ENCODE results near the gene HLF.

The HLF gene

DNA sequence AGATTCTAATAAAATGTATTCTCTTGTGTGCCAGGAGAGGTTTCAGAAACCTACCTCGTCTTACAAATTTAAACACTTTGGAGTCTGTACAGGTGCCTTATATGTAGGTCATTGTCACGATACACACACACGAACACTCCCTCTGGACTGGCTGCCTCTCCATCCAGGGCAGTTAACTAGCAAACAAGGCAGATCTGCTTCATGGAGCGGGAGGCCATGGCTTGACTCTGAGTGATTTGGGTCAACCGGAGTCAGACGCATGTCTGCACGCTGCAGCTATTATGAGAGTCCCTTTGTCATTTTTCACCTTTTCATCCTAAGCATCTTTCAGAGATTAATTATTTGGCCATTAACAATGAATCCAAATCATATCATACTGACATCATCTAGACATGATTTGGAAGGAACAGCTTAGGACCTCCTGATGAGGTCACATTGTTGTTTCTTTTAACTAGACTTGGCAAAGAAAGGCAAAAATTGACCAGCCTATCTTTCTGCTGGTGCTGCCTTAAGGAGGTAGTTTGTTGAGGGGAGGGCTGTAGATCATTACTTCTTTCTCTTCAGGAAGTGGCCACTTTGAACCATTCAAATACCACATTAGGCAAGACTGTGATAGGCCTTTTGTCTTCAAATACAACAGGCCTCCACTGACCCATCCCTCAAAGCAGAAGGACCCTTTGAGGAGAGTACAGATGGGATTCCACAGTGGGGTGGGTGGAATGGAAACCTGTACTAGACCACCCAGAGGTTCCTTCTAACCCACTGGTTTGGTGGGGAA, 58.9 kb downstream of the HLF start:
- Histone ChIP-seq H3K79me1 (ENCODE audit: low read depth, low read length) (no peaks in the 10 kb centered on the region), H3K27me3 (ENCODE audit: control insufficient read depth in 3 of 3, insufficient read depth in 3 of 3, low read depth in 1 of 3, low read length in 3 of 3) (peaks cover 0 to 15% (median 0%) of the 10 kb centered on the region in 3 experiments), H3K9ac (ENCODE audit: low read depth, low read length, poor library complexity) (no peak overlapping the region), H3K9me3 (replicated peaks in 1 of 2; ENCODE audit: control insufficient read depth in 2 of 2, insufficient read depth in 1 of 2, low read depth in 1 of 2, low read length in 2 of 2) (peaks cover 0 to 2% of the 10 kb centered on the region in 2 donors), H4K8ac (ENCODE audit: low read depth, low read length) (no peak overlapping the region), H2BK5ac (ENCODE audit: low read length) (no peak overlapping the region), H2AFZ (ENCODE audit: low read length) (no peak overlapping the region), H3K4me3 (ENCODE audit: low read length in 2 of 2) (no peak overlapping the region), H2AK5ac (ENCODE audit: low read depth, low read length) (no peak overlapping the region), H3K4me2 (ENCODE audit: insufficient read depth, low read length, poor library complexity, severe bottlenecking) (no peak overlapping the region), H2BK12ac (ENCODE audit: low read length) (no peak overlapping the region), H3K4ac (ENCODE audit: low read length) (no peak overlapping the region), H2BK15ac (ENCODE audit: low read length) (no peak overlapping the region), H3K18ac (ENCODE audit: low read length) (no peak overlapping the region), H3K4me1 (ENCODE audit: control insufficient read depth in 2 of 2, insufficient read depth in 1 of 2, low read depth in 1 of 2, low read length in 2 of 2) (no peaks in the 10 kb centered on the region), H4K91ac (ENCODE audit: low read depth, low read length, poor library complexity) (no peak overlapping the region), H3K36me3 (replicated peaks in 1 of 2; ENCODE audit: control insufficient read depth in 2 of 2, insufficient read depth in 2 of 2, low read length in 2 of 2) (no peaks in the 10 kb centered on the region), H2BK120ac (ENCODE audit: low read depth, low read length) (no peak overlapping the region), H3K14ac (ENCODE audit: low read length) (no peak overlapping the region), H3K23ac (ENCODE audit: low read depth, low read length, poor library complexity) (no peak overlapping the region), H3K27ac (replicated peaks; ENCODE audit: low read length) (no peak overlapping the region)
- no peak for DNase-seq (ENCODE audit: low spot score)
- WGBS, 2 donors (ENCODE audit: extremely low coverage in 2 of 2, insufficient read length in 2 of 2, insufficient replicate concordance in 1 of 2), result no CpG with 5 or more reads among the region's 7 CpGs

DNA sequence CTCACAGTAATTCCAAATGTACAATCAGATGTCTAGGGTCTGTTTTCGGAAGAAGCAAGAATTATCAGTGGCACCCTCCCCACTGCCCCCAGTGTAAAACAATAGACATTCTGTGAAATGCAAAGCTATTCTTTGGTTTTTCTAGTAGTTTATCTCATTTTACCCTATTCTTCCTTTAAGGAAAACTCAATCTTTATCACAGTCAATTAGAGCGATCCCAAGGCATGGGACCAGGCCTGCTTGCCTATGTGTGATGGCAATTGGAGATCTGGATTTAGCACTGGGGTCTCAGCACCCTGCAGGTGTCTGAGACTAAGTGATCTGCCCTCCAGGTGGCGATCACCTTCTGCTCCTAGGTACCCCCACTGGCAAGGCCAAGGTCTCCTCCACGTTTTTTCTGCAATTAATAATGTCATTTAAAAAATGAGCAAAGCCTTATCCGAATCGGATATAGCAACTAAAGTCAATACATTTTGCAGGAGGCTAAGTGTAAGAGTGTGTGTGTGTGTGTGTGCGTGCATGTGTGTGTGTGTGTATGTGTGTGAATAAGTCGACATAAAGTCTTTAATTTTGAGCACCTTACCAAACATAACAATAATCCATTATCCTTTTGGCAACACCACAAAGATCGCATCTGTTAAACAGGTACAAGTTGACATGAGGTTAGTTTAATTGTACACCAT, 59.7 kb downstream of the HLF start:
- H3K27me3 ChIP-seq (ENCODE audit: control insufficient read depth in 3 of 3, insufficient read depth in 3 of 3, low read depth in 1 of 3, low read length in 3 of 3), result peaks cover 0 to 15% (median 0%) of the 10 kb centered on the region in 3 experiments
- H3K36me3 ChIP-seq (replicated peaks in 1 of 2; ENCODE audit: control insufficient read depth in 2 of 2, insufficient read depth in 2 of 2, low read length in 2 of 2), result no peaks in the 10 kb centered on the region
- H3K4me3 ChIP-seq (ENCODE audit: low read length in 2 of 2), result no peak overlapping the region
- no peak overlapping the region for H2BK12ac ChIP-seq (ENCODE audit: low read length)
- DNase-seq (ENCODE audit: low spot score), result no peak
- H2AFZ ChIP-seq (ENCODE audit: low read length), result no peak overlapping the region
- H2AK5ac ChIP-seq (ENCODE audit: low read depth, low read length), result no peak overlapping the region
- H3K4ac ChIP-seq (ENCODE audit: low read length), result no peak overlapping the region
- H3K14ac ChIP-seq (ENCODE audit: low read length), result no peak overlapping the region
- no peaks in the 10 kb centered on the region for H3K79me1 ChIP-seq (ENCODE audit: low read depth, low read length)
- H3K9me3 ChIP-seq (replicated peaks in 1 of 2; ENCODE audit: control insufficient read depth in 2 of 2, insufficient read depth in 1 of 2, low read depth in 1 of 2, low read length in 2 of 2), result peaks cover 0 to 2% of the 10 kb centered on the region in 2 donors
- H2BK15ac ChIP-seq (ENCODE audit: low read length), result no peak overlapping the region
- no peak overlapping the region for H4K8ac ChIP-seq (ENCODE audit: low read depth, low read length)
- H4K91ac ChIP-seq (ENCODE audit: low read depth, low read length, poor library complexity), result no peak overlapping the region
- no peak overlapping the region for H3K4me2 ChIP-seq (ENCODE audit: insufficient read depth, low read length, poor library complexity, severe bottlenecking)
- no CpG with 5 or more reads among the region's 9 CpGs for WGBS, 2 donors (ENCODE audit: extremely low coverage in 2 of 2, insufficient read length in 2 of 2, insufficient replicate concordance in 1 of 2)
- H3K27ac ChIP-seq (replicated peaks; ENCODE audit: low read length), result no peak overlapping the region
- H3K9ac ChIP-seq (ENCODE audit: low read depth, low read length, poor library complexity), result no peak overlapping the region
- no peak overlapping the region for H2BK5ac ChIP-seq (ENCODE audit: low read length)
- no peak overlapping the region for H3K18ac ChIP-seq (ENCODE audit: low read length)
- H2BK120ac ChIP-seq (ENCODE audit: low read depth, low read length), result no peak overlapping the region
- no peak overlapping the region for H3K23ac ChIP-seq (ENCODE audit: low read depth, low read length, poor library complexity)
- H3K4me1 ChIP-seq (ENCODE audit: control insufficient read depth in 2 of 2, insufficient read depth in 1 of 2, low read depth in 1 of 2, low read length in 2 of 2), result no peaks in the 10 kb centered on the region

DNA sequence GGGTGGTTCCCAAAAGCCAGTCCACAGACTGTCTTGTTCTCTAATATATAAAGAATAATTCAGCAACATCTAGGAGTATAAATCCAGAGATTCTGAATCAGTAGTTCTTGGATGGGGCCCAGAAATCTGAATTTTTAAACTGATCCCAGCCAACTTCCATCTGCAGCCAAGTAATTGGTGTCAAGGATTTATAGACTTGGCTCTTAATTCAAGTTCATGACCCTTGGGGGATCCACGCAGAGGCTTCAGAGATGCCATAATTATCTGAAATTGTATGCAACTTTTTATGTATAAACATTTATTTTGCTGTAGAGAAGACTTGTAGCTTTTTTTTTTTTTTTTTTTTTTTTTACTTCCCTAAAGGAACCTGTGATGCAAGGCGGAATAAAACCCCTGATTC, 60.6 kb downstream of the HLF start:
- Histone ChIP-seq H3K4me2 (ENCODE audit: insufficient read depth, low read length, poor library complexity, severe bottlenecking) (no peak overlapping the region), H3K36me3 (replicated peaks in 1 of 2; ENCODE audit: control insufficient read depth in 2 of 2, insufficient read depth in 2 of 2, low read length in 2 of 2) (no peaks in the 10 kb centered on the region), H4K91ac (ENCODE audit: low read depth, low read length, poor library complexity) (no peak overlapping the region), H2AFZ (ENCODE audit: low read length) (no peak overlapping the region), H3K4me1 (ENCODE audit: control insufficient read depth in 2 of 2, insufficient read depth in 1 of 2, low read depth in 1 of 2, low read length in 2 of 2) (no peaks in the 10 kb centered on the region), H2BK120ac (ENCODE audit: low read depth, low read length) (no peak overlapping the region), H3K4ac (ENCODE audit: low read length) (no peak overlapping the region), H2BK12ac (ENCODE audit: low read length) (no peak overlapping the region), H3K23ac (ENCODE audit: low read depth, low read length, poor library complexity) (no peak overlapping the region), H2AK5ac (ENCODE audit: low read depth, low read length) (no peak overlapping the region), H3K27me3 (ENCODE audit: control insufficient read depth in 3 of 3, insufficient read depth in 3 of 3, low read depth in 1 of 3, low read length in 3 of 3) (peaks cover 0 to 15% (median 0%) of the 10 kb centered on the region in 3 experiments), H3K9me3 (replicated peaks in 1 of 2; ENCODE audit: control insufficient read depth in 2 of 2, insufficient read depth in 1 of 2, low read depth in 1 of 2, low read length in 2 of 2) (peaks cover 0 to 2% of the 10 kb centered on the region in 2 donors), H3K18ac (ENCODE audit: low read length) (no peak overlapping the region), H4K8ac (ENCODE audit: low read depth, low read length) (no peak overlapping the region), H3K14ac (ENCODE audit: low read length) (no peak overlapping the region), H3K79me1 (ENCODE audit: low read depth, low read length) (no peaks in the 10 kb centered on the region), H3K4me3 (ENCODE audit: low read length in 2 of 2) (no peak overlapping the region), H3K27ac (replicated peaks; ENCODE audit: low read length) (no peak overlapping the region), H3K9ac (ENCODE audit: low read depth, low read length, poor library complexity) (no peak overlapping the region), H2BK5ac (ENCODE audit: low read length) (no peak overlapping the region), H2BK15ac (ENCODE audit: low read length) (no peak overlapping the region)
- WGBS, 2 donors (ENCODE audit: extremely low coverage in 2 of 2, insufficient read length in 2 of 2, insufficient replicate concordance in 1 of 2), result no CpG with 5 or more reads among the region's 2 CpGs
- DNase-seq (ENCODE audit: low spot score), result no peak

DNA sequence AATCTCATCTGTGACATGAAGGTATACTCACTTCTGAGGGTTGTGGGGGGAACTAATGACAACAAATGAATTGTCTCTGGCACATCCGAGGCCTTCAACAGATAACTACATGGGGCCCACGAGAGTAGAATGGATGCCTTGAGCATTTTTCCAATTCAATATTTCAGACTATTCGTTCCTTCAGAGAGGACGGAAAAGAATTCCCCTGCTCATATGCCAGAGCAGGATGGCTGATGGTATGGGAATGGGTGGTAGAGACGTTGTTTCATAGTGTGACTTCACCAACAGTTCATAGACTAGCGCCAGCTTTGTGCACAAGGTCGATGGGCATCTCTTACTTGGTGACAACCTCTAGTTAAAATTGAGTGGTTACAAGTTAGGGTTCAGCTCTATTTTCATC, 61.3 kb downstream of the HLF start:
- WGBS, 2 donors (ENCODE audit: extremely low coverage in 2 of 2, insufficient read length in 2 of 2, insufficient replicate concordance in 1 of 2), result no CpG with 5 or more reads among the region's 7 CpGs
- H3K4me3 ChIP-seq (ENCODE audit: low read length in 2 of 2), result no peak overlapping the region
- peaks cover 0 to 11% (median 0%) of the 10 kb centered on the region in 3 experiments for H3K27me3 ChIP-seq (ENCODE audit: control insufficient read depth in 3 of 3, insufficient read depth in 3 of 3, low read depth in 1 of 3, low read length in 3 of 3)
- H2BK12ac ChIP-seq (ENCODE audit: low read length), result no peak overlapping the region
- no peak overlapping the region for H3K4ac ChIP-seq (ENCODE audit: low read length)
- no peak overlapping the region for H3K4me2 ChIP-seq (ENCODE audit: insufficient read depth, low read length, poor library complexity, severe bottlenecking)
- no peaks in the 10 kb centered on the region for H3K36me3 ChIP-seq (replicated peaks in 1 of 2; ENCODE audit: control insufficient read depth in 2 of 2, insufficient read depth in 2 of 2, low read length in 2 of 2)
- H2BK5ac ChIP-seq (ENCODE audit: low read length), result no peak overlapping the region
- no peak overlapping the region for H3K27ac ChIP-seq (replicated peaks; ENCODE audit: low read length)
- H3K18ac ChIP-seq (ENCODE audit: low read length), result no peak overlapping the region
- H3K79me1 ChIP-seq (ENCODE audit: low read depth, low read length), result no peaks in the 10 kb centered on the region
- no peak overlapping the region for H3K14ac ChIP-seq (ENCODE audit: low read length)
- no peak overlapping the region for H2AK5ac ChIP-seq (ENCODE audit: low read depth, low read length)
- no peak overlapping the region for H4K91ac ChIP-seq (ENCODE audit: low read depth, low read length, poor library complexity)
- no peak overlapping the region for H4K8ac ChIP-seq (ENCODE audit: low read depth, low read length)
- peaks cover 0 to 2% of the 10 kb centered on the region in 2 donors for H3K9me3 ChIP-seq (replicated peaks in 1 of 2; ENCODE audit: control insufficient read depth in 2 of 2, insufficient read depth in 1 of 2, low read depth in 1 of 2, low read length in 2 of 2)
- no peak overlapping the region for H2BK15ac ChIP-seq (ENCODE audit: low read length)
- H2AFZ ChIP-seq (ENCODE audit: low read length), result no peak overlapping the region
- no peak for DNase-seq (ENCODE audit: low spot score)
- H3K4me1 ChIP-seq (ENCODE audit: control insufficient read depth in 2 of 2, insufficient read depth in 1 of 2, low read depth in 1 of 2, low read length in 2 of 2), result no peaks in the 10 kb centered on the region
- no peak overlapping the region for H3K9ac ChIP-seq (ENCODE audit: low read depth, low read length, poor library complexity)
- no peak overlapping the region for H2BK120ac ChIP-seq (ENCODE audit: low read depth, low read length)
- no peak overlapping the region for H3K23ac ChIP-seq (ENCODE audit: low read depth, low read length, poor library complexity)

Measured in neuronal stem cell (in vitro differentiated cells).